Hematopoietic multipotent progenitor cell treated with erythropoietin and hydrocortisone succinate and interleukin-3 and kit ligand, for 4 days (in vitro differentiated cells): ENCODE results near the gene TRIM66.

ENCODE experiments used
- DNase-seq: peaks from one replicate; pipeline ENCODE4 v3.0.0-alpha.2; 2015

The TRIM66 gene, protein sequence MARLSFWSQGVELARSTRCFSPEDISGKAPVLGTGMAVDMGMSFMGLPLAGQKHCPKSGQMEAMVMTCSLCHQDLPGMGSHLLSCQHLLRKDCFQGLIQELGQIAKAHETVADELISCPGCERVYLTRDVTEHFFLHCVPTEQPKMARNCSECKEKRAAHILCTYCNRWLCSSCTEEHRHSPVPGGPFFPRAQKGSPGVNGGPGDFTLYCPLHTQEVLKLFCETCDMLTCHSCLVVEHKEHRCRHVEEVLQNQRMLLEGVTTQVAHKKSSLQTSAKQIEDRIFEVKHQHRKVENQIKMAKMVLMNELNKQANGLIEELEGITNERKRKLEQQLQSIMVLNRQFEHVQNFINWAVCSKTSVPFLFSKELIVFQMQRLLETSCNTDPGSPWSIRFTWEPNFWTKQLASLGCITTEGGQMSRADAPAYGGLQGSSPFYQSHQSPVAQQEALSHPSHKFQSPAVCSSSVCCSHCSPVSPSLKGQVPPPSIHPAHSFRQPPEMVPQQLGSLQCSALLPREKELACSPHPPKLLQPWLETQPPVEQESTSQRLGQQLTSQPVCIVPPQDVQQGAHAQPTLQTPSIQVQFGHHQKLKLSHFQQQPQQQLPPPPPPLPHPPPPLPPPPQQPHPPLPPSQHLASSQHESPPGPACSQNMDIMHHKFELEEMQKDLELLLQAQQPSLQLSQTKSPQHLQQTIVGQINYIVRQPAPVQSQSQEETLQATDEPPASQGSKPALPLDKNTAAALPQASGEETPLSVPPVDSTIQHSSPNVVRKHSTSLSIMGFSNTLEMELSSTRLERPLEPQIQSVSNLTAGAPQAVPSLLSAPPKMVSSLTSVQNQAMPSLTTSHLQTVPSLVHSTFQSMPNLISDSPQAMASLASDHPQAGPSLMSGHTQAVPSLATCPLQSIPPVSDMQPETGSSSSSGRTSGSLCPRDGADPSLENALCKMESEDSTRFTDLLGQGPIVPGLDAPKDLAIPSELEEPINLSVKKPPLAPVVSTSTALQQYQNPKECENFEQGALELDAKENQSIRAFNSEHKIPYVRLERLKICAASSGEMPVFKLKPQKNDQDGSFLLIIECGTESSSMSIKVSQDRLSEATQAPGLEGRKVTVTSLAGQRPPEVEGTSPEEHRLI (N-terminal part only)

DNA sequence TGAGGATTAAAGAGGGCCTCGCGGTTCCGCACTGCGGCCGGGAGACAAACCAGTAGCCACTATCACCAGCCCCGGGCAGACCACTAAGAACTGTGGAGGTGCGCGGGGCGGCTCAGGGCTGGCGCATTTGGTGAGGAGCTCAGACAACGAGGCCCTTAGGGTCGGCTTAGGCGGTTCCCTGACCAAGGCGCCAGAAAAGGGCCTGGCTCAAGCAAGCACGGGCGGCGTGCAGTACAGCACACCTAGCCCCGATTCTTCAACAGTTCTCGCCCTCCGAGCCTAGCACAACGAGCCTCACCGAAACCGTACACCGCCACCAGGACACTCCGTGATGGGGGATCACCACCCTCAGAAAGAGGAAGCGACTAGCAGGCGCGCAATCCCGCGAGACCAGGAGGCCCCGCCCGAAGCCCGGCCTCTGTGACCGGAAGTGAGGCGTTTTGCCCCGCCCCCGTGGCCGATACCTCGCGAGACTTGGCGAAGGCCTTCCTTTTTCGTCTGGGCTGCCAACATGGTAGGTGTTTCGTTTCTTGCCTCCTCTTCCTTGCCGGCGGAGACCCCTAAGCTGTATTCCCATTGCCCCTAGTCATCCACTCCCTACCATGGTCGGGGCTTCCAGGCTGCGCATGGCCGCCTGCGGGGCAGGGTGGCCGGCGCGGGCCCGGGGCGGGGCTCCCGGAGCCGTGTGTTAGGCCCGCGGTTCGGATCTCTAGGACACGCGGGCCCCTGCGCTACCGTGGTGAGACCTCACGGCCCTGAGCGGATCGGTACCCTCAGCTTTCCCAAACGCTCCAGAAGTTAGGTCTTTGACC lies at the start of gene TRIM66, which contains the start of gene RPL27A:
Gene TRIM66 (minus strand): TSS at position 363 of the 812 bp plus-strand sequence. CDS start 10,391 bp downstream, outside the sequence.
Gene RPL27A (plus strand): TSS at position 490 of the 812 bp plus-strand sequence. CDS start 22 bp downstream, at position 512.
- peak; percentile 98 for DNase-seq

DNA sequence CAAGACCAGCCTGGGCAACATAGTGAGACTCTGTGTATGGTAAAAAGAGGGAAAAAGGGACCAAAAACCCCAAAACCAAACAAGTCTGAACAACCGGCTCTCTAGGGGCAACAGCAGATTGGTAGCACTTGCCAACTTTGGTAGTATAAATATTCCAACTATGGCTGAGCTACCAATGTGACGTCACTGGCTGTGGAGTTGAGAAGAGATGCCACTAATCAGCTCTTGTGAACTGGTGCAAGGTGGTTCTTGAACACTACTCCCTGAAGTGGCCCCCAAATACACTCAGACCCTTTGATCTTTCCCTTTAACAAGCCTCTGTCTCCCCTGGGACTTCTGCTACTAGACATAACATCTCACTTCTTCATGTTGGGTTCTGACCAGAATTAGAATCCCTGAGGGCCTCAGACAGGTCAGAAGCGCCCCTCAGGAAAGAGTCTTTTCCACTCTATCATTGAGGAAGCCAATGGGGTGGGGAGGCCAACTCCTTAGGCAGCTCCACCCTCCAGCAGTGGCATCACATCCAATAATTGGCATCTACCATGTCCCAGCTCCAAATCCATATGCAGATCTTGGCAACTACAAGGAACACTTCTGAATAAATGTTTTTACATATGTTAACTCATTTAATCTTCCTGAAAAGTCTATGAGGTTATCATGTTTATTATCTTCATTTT lies 49.3 kb upstream of the TRIM66 start:
- no peak for DNase-seq

DNA sequence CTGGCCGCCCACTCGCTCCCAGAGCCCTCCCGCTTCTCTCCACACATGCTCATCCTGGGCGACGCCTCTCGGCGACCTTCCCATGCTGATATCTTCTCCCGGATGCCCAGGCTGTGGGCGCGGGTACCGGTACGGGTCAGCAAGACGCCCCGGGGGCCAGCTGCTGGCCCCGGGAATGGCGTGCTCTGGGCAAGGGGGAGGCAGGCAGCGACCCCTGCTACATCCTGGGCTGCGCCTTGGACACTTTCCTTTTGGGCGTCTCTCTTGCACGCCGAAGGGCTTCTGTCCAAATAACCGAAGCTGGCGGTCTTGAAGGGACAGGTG lies 48.2 kb upstream of the TRIM66 start:
- no peak for DNase-seq

DNA sequence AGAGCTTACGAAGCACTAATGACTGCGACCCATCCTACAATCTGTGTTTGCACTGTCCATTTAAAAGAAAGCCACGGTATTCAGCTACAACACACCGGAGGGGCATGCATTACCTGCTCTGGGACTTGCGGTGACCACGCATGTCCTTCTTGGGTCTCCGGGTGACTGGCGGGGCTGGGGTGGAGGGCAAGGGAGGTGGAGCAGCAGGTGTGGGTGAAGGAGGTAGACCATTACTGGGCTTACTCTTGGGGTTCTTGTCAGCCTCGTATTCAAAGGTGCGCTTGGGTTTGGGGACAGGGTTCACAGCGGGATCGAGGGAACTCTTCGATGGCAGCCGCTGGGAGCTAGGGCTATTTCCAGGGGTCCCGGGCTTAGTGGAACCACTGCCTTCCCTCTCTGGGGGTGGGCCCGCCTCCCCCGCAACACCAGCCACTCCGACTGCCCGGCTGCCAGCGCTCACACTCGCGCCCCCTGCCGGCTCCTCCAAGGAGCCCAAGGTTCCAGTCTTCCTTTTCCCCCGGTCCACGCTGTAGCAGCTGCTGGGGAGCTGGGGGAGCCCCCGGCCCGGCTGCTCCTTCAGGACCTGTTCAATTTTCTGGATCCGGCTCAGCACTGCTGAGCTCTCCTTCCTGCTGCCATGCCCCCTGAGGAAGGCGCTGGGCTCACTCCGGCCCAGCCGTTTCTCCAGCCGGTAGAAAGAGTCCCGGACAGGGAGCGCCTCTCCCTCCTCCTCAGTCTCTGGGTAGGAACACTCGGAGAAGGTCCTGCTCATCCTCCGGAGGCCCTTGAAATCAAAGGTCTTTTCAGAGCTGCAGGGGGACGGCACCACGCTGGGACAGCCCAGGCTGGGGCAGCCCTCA lies 47.6 kb upstream of the TRIM66 start:
- no peak for DNase-seq

DNA sequence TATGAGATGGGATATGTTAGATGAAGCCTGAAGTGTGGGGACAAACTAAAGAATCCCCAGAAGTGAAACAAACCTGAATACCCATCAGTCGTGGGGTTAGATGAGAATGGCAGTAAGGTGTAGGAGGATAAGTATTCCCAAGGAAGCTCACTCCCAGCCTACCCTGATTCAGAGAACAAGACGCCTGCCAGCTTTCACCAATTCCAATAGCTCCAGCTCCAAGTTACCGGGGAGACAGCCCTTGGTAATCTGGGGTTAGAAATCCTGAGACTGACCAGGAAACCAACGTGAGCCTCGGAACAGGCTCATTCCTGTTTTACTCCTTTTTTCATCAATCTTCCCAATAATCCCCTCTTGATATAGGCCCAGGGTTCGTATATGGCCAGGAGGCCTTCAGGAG lies 46.6 kb upstream of the TRIM66 start:
- no peak for DNase-seq

DNA sequence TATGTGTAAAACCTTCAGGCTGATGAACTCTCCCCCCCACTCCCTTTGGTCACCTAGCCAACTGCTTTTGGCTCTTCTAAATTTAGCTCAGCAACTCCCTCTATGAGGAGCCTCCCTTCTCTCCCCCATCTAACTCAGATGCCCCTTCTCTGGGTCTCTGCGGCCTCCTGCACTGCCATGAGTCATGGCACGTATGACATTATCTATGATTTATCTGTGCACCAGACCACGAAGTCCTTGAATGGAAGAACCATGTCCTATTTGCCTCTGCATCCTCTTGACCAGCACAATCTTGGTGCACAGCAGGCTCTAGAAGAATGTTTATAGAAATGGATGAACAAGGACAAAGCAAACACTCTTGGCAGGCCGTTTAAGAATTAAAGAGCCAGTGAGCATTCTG lies 46.1 kb upstream of the TRIM66 start:
- DNase-seq: peak; percentile 42

DNA sequence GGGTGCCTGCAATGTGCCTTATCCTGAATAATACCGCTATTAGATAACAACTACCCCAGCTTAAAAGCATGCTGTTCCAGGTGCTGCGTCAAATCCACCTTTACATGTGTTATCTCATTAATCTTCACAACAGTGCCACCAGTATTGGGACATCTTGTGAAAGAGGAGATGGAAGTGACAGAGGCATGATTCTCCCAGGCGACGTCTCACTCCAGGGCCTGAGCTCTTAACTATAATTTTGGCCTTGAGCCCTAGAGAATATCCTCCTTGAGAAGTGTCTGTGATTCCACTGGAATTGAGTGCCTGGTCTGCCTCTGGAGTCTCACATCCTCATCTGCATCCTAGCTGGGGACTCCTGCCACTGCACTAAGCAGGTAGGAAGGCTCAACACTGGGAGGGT lies 43.9 kb upstream of the TRIM66 start:
- no peak for DNase-seq

DNA sequence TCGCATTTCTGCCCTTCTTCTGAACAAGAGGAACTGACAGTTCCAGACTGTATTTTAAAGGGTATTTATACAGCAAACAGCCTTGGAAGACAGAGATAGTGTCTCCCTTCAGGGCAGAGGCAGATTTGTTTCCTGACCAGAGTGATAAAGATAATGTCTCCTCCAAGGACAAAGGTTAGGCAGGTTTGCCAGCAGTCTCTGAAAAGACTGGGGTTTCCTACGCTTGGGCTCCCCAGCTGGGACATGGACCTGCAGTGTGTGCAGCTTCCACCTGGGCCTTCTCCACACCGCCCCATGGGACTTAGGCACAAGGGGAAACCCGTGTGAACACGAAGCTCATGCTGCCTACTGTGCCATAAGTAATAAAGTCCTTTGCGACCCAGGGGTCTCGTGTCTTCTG lies 42.2 kb upstream of the TRIM66 start:
- DNase-seq: no peak

DNA sequence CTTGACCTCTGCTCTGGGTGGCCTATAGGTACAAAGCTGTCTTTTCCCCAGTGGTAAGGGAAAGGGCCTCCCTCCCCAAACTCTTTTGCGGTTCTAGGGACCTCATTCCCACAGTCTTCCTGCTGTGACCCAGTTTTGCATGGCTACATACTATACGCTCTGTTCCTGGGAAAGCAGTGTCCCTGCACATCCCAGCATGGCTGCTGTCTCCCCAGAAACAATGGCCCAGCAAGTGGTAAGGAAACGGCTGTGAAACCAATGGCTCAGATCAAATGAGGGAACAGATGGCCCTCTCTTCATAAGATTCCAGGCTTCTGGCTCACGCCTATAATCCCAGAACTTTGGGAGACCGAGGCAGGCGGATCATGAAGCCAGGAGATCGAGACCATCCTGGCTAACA lies 41.2 kb upstream of the TRIM66 start:
- no peak for DNase-seq

DNA sequence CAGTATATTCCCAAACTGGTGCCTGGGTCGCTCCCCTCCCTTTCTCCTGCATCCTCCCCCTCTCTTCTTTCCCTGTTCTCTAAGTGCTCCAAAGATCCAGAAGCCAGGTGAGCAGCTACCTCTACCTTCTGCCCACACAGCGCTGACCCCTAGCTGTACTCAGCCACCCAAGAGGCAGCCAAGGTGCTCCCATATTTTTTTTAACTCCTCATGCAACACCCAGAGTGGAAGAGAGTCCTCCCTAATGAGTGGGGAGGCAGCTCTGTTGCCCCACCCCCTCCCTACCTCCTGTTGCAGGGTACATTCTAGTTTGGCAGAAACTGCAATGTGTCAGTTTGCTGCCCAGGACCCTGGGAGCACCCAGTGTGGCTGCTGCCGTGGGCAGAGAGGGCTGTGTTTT lies 40.3 kb upstream of the TRIM66 start:
- DNase-seq: no peak

DNA sequence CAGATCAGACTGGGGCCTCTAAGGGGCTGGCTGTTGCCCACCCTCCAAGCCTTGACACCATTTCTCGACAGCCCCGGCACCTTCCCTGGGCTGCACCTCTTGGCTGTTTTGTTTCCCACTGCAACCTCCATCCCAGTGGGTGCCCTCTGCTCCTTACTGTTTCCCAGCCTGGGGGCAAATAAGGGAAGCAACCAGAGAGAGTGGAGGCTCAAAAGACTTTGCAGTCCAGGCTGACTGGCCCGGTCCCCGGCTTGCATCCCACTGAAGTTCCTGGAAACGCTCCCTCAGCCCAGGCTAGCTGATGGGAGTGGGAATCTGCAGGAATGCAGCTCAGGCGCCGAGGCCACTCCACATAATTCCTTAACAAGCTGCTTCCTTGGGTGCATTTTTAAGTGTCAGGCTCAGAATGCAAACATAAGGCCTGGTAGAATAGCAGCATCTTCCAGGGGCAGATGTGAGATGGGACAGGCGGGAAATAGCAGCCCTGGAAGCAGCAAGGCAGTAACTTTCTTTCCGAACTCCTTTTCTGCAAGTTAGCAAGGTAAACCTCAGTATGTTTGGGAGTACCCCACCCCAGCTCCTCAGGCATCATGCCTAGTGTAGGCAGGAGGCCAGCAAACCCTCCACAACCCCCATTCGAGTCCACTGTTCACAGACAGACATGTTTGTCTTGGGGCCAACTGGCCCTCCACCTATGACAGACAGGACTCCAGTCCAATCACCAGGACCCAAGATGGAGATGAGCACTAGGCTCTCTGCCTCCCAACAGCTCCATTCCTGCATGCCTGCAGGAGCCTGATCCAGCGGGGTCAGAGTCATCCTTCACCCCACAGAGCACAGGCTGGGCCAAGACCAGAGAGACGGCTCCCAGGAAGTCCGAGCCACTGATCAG lies 39.4 kb upstream of the TRIM66 start:
- no peak for DNase-seq

DNA sequence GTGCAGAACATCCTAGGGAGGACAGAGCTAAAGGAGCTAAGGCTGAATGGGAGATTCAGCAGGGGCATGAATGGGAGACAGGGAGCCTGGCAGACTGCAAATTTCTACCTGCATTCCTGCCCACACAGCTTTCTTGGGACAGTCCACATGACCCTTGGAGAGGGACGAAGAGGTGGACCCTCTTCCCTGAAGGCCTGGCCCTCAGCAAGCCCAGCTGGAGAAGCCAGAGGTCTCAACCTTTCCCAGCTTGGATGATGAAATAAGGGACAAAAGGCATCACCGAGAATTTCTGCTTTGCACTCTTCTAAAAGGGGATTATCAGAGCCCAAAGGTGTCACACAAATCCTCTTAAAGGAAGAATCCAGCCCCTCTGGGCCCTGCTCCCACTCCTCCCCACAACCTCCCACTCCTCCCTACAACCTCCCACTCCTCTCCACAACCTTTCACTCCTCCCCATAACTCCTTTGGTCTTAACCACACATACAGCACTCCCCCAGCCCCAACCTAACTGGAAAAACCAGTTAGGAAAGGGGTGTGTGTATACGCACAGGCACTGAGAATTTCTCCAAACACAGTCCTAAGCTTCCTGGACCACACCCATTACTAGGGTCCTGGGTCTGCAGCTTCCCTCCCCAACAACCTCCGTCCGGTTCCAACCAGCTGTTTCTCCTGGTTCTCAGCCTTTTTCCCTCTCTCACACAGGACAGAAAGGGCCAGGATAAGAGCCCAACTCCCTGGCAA lies 38.6 kb upstream of the TRIM66 start:
- no peak for DNase-seq

DNA sequence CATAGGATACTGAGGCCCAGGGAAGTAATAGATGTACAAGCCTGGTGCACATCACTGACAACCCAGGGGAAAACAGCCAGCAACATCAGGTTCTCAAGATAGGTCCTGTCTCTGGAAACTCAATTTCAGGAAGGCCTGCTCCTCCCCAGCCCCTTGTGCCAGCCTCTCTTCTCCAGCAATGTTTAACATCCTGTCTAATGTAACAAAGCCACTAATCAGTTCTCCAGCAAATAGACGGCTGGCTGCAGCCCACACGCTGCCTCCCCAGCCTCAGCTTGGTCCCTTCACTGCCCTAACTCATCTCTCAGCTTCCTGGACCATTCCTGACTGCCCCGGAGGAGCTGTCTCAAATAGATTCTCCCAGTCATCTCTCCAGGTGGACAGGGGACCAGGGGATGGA lies 37.9 kb upstream of the TRIM66 start:
- no peak for DNase-seq

DNA sequence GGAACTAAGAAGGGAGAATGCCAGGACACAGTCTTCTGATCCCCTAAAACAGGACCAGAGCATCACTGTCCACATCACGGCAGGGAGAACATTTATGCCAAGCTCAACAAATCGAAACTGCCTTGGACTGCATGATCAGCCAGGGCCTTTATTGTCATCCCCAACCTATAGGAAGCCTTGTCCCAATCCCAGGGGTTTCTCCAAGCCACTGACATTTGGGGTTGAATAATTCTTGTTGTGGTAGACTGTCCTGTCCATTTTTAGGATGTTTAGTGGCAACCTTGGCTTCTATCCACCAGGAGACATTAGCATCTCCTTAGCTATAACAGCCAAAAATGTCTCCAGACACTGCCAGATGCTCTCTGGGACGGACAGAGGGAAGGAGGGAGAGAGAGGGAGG lies 37.3 kb upstream of the TRIM66 start:
- no peak for DNase-seq

DNA sequence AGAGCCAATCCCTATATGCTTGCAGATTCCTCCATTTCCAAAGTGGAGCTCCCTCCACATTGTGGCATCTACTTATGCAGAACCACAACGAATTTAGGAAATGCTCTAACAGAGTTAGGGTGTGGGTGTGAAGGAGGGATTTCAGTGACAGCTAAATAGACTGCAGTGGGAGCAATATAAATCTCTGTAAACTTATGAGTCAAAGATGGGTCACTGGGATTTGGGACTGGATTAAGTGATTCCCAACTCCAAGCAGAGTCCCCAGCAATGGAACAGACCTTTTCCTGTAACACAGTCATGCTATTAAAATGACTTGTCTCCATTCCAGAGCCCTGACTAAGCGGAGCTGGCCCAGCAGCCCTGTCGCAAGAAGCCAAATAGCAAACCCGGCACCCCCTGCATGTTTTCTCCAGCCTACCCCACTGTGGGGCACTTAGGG lies 36.8 kb upstream of the TRIM66 start:
- no peak for DNase-seq

DNA sequence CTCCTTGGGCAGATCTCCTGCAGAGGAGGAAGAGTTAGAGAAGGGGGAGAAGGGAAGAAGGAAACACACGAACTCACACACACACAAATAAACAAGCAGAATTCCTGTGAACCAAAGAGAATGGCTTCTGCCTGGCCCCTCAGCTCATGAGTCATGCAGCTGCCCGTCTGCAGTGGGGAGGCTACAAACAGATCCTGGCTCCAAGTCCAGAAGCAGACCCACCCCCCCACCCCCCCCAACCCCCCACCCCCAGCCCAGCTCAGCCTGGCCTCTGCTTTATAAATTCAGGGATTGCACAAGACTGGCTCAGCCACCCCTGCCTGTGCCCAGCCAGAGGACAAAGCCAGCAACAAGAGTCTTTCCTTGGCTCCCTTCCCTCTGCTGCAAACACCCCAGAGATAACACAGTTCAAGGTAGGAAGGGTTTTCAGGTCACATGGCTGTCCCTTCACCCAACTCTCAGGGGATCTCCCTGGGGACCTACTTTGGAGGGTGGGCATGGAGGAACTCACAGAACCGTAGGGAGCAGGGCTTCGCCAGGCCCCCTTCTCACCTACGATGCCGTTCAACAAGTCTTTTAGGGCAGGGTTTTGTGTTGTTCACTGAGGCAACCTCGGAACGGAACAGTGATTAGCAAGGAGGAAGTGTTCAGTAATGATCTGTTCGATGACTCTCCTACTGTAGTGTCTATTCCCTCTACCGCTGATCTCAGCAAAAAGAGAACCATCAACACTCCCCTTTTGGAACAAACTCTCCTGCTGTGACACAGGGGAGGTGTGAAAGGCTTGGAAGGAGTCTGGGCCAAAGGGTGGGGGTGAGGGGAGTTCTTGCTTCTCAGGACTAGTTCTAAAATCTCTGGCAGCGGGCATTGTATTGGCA lies 35.6 kb upstream of the TRIM66 start:
- no peak for DNase-seq

DNA sequence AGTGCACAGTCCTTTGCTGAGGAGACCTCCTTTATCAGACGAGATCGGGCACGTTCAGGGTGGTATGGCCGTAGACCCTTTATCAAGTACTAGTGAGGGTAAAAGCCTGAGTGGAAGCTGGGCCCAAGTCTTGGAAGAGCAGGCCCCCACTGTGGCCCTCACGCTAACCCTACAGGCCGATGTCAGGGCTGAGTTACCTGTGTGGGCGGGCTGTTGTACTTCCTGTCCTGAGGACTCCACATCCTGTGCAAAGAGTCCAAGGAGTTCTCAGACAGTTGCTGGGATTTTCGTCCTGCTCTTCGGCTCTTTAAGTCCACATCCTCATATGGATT lies 35.0 kb upstream of the TRIM66 start:
- DNase-seq: no peak

DNA sequence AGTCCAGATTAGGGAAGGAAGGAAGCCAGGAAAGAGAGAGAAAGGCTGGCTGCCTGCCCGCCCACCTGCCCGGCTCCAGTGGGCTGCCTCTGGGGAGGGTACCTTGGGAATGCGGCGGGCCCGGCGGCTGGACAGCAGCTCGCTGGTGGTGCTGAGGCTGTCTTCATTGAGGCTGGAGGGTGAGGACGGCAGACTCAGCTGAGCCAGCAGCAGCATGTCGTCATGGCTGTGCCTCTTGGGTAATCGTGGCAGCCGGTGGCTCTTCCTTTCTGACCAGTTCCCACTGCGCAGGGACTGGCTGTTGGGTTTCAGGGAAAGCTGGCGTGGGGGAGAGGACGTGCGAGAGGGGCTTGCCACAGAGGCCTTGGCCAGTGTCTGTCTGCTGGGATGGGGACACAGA lies 33.0 kb upstream of the TRIM66 start:
- no peak for DNase-seq
